ENCODE data around the gene CD8A. TPM values are rescaled to one million over a fixed set of nuclear protein-coding genes. Genes with fewer than 3 reads are reported as not detected.

Gene CD8A
- total RNA-seq, 1 donor: not detected

DNA sequence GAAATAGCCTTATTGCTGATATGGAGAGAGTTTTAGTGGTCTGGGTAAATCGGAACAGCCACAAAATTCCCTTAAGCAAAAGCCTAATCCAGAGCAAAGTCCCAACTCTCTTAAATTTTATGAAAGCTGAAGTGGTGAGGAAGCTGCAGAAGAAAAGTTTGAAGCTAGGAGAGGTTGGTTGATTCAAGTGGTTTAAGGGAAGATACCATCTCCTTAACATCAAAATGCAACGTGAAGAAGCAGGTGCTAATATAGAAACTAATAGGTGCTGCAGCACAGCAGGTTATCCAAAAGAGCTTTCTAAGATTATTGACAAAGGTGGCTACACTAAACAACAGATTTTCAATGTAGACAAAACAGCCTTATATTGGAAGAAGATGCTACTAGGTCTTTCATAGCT lies 28.2 kb upstream of the CD8A start:
- no peak for DNase-seq (ENCODE audit: low read depth)
- TF ChIP-seq, protein P1, sequence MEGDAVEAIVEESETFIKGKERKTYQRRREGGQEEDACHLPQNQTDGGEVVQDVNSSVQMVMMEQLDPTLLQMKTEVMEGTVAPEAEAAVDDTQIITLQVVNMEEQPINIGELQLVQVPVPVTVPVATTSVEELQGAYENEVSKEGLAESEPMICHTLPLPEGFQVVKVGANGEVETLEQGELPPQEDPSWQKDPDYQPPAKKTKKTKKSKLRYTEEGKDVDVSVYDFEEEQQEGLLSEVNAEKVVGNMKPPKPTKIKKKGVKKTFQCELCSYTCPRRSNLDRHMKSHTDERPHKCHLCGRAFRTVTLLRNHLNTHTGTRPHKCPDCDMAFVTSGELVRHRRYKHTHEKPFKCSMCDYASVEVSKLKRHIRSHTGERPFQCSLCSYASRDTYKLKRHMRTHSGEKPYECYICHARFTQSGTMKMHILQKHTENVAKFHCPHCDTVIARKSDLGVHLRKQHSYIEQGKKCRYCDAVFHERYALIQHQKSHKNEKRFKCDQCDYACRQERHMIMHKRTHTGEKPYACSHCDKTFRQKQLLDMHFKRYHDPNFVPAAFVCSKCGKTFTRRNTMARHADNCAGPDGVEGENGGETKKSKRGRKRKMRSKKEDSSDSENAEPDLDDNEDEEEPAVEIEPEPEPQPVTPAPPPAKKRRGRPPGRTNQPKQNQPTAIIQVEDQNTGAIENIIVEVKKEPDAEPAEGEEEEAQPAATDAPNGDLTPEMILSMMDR (IDR thresholded peaks at IDR 0.05; ENCODE audit: insufficient read depth, low read length): no peak
- H3K4me3 ChIP-seq (ENCODE audit: low read depth, low read length): no peak overlapping the region

DNA sequence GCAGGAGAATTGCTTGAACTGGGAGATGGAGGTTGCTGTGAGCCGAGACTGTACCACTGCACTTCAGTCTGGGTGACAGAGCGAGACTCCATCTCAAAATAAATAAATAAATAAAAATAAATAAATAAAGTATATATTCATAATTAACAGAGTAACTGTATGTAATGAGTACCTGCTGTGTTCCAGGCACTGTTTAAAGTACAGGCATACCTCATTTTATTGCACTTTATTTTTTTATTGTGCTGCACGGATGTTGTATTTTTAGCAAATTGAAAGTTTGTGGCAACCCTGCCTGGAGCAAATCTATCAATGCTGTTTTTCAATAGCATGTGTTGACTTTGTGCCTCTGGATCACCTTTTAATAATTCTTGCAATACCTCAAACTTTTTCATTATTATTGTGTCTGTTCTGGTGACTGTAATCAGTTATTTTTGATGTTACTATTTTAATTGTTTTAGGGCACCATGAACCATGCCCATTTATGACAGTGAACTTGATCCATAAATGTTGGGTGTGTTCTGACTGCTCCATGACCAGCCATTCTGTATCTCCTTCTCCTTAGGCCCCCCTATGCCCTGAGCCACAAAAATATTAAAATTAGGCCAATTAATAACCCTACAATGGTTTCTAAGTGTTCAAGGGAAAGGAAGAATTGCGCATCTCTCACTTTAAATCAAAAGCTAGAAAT lies 27.5 kb upstream of the CD8A start:
- TF ChIP-seq, protein P1 (IDR thresholded peaks at IDR 0.05; ENCODE audit: insufficient read depth, low read length): no peak
- no peak for DNase-seq (ENCODE audit: low read depth)
- no peak overlapping the region for H3K4me3 ChIP-seq (ENCODE audit: low read depth, low read length)

DNA sequence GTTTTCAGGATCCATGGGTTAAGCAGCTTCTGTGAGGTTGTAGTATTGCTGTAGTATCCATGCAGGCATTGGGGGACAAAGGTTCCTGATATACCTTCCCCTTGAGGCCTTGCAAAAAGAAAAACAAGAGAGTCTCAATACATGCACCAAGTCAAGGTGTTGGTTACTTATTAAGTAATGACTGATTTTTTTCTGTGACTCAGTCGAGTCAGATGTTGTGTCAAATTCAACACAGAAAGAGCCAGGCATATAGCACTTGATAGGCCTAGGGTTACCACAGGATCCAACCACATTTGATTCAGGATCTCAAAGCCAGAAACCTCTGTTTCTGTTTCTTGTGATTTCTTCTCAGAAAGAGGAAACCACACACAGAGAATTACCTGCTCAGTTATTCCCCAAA lies 24.9 kb upstream of the CD8A start:
- no peak overlapping the region for H3K4me3 ChIP-seq (ENCODE audit: low read depth, low read length)
- TF ChIP-seq, protein P1 (IDR thresholded peaks at IDR 0.05; ENCODE audit: insufficient read depth, low read length): no peak
- DNase-seq (ENCODE audit: low read depth): no peak

DNA sequence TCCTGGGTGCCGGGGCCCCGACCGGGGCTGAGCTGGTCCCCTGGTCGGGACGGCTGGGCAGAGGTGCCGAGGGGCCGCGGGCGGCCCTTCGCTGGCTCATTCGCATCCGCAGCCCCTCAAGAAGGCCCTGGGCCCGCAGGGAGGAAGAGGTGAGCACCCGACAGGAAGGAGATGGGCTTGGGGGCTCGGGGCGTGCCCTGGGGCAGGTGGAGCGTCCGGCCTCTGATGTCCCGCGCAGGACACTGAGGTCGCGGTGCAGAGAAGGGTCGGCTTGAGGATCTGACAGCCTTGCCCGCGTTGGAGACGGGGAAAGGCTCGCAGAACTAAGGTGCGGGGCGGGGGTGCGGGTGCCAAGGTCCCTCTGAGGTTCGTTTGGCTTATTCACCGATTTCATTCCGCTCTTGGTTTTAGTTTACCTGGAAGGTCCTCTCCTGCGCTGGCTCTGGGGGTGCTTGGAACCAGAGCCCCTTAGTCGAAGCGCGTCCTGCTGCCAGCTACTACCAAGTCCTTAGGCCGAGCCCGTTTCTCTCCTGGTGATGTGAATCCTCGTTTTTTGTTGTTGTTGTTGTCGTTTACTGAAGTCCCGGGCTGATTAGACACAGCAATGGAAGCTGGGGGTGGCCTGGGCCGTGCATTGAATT lies 18.9 kb upstream of the CD8A start:
- TF ChIP-seq, protein P1 (IDR thresholded peaks at IDR 0.05; ENCODE audit: insufficient read depth, low read length): no peak
- H3K4me3 ChIP-seq (ENCODE audit: low read depth, low read length): no peak overlapping the region
- no peak for DNase-seq (ENCODE audit: low read depth)

DNA sequence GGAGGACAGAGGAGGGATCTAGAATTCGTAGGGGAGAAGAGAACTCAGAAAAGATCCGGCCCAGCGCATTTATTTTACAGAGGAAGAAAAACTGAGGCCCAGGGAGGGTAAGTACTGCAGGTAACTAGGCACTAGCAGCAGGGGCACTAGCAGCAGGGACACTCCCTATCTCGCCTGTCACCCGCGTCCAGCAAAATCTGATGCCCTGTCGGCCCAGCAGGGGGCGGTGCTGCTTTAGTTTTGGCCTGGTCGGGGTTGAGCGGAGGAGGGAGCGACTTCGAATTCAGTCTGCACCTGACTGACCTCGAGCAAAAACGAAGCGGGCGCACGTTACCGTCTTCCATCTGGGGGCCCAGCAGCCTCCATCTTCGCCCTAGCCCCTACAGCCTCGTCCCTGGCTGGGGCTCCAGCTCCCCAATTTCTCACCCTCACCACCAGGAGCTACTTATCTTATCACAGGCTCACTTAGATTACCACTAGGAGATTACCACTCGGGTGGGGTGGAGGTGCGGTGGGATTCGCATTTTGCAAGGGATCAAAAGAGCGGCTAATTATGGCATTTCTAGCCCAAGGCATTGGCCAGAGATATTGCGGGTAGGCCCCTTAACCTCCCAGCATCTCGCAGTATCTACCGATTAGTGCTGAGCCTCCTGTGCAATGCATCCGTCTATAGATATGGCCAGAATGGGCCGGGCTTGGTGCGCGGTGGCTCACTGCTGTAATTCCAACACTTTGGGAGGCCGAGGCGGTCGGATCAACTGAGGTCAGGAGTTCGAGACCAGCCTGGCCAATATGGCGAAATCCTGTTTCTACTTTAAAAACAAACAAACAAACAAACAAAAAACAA lies 17.8 kb upstream of the CD8A start:
- H3K4me3 ChIP-seq (ENCODE audit: low read depth, low read length): peak overlapping the region; percentile 31
- TF ChIP-seq, protein P1 (IDR thresholded peaks at IDR 0.05; ENCODE audit: insufficient read depth, low read length): peak; percentile 83
- peak; percentile 69 for DNase-seq (ENCODE audit: low read depth)

DNA sequence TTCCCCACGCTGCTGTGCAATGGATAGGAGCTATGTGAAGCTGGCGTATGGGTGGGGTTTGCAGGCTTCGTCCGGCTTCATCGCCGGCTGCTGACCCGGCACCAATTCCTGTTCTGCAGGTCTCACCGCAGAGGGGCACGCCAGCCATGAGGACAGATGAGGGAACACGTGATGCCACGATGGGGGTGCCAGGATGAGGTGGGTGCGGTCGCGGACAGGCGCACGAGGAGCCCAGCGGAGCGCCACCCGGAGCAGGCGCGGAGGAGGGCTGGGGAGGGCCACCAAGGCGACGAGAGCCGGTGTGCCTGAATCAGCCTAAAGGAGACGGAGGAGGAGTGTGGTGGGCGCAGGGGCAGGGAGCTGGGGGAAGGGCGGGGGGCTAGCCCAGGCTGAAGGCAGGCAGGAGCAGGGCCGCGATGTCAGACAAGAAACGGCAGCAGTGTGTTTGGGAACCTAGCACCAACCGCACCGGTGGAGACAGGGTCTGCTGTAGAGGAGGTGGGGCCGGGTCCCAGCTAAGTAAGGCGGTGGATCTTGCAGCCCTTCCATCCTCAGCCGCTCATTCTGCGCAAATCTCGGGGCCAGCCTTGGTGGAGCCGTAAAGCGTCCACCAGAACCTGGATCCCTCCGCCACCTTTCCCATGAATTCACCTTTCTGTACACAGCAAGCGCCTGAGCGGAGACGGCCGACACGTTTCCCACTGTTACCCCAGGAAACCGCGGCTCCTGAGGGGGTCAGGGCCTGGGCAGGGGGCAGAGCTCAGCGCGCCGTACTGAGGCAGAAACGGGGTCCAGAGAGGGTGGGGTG lies 17.0 kb upstream of the CD8A start:
- TF ChIP-seq, protein P1 (IDR thresholded peaks at IDR 0.05; ENCODE audit: insufficient read depth, low read length): no peak
- DNase-seq (ENCODE audit: low read depth): peak; percentile 10
- H3K4me3 ChIP-seq (ENCODE audit: low read depth, low read length): peak overlapping the region; percentile 55

Measured in fibroblast of the aortic adventitia (primary cell).